ENCODE results near the gene DISP3.

Gene DISP3

DNA sequence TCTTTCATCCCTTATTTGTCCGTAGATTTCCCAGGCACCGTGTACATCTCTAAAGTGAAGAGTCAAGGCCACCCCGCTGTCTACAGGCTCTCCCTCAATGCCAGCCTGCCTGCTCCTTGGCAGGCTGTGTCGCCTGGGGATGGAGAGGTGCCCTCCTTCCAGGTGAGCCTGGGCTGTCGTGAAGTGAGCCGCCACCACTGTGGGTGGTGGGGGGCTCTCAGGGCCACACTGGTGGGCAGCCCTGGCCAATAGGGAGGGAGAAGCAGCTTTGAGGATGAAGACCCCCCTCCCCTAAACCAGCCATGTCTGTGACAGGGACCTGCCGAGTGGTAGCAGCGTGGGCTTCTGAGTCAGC is 46.2 kb downstream of the DISP3 start:
- in situ Hi-C loops (cut with HindIII; ENCODE audit: low pct_ligation_motif_present, low sequenced_read_pairs) = no loop called here
- Histone ChIP-seq H3K27ac (no peak overlapping the region), H3K27me3 (replicated peaks) (no peaks in the 10 kb centered on the region), H3K4me3 (ENCODE audit: low read depth, low read length) (no peak overlapping the region), H3K36me3 (replicated peaks) (no peaks in the 10 kb centered on the region)
- DNase-seq = no peak
- TF ChIP-seq, protein P1, sequence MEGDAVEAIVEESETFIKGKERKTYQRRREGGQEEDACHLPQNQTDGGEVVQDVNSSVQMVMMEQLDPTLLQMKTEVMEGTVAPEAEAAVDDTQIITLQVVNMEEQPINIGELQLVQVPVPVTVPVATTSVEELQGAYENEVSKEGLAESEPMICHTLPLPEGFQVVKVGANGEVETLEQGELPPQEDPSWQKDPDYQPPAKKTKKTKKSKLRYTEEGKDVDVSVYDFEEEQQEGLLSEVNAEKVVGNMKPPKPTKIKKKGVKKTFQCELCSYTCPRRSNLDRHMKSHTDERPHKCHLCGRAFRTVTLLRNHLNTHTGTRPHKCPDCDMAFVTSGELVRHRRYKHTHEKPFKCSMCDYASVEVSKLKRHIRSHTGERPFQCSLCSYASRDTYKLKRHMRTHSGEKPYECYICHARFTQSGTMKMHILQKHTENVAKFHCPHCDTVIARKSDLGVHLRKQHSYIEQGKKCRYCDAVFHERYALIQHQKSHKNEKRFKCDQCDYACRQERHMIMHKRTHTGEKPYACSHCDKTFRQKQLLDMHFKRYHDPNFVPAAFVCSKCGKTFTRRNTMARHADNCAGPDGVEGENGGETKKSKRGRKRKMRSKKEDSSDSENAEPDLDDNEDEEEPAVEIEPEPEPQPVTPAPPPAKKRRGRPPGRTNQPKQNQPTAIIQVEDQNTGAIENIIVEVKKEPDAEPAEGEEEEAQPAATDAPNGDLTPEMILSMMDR (IDR thresholded peaks at IDR 0.05; ENCODE audit: low read depth, low read length, missing control alignments) = no peak

DNA sequence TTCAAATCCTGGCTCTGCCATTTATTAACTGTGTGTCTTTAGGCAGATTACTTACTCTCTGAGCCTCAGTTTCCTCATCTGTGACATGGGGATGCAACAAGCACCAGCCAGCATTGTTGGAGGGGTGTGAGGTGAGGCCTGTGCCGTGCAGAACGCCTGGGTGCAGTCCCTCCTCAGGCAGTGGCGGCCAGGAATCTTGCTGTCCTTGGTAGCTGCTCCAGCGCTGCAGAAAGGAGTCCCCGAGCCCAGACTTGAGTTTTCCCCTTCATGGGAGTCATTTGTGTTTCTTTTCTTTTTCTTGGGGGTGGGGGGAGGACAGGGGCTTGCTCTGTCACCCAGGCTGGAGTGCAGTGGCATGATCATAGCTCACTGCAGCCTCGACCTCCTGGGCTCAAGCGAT is 46.6 kb downstream of the DISP3 start:
- TF ChIP-seq, protein P1 (IDR thresholded peaks at IDR 0.05; ENCODE audit: low read depth, low read length, missing control alignments) = no peak
- Histone ChIP-seq H3K27me3 (replicated peaks) (no peaks in the 10 kb centered on the region), H3K4me3 (ENCODE audit: low read depth, low read length) (no peak overlapping the region), H3K27ac (no peak overlapping the region), H3K36me3 (replicated peaks) (no peaks in the 10 kb centered on the region)
- no peak for DNase-seq
- in situ Hi-C loops (cut with HindIII; ENCODE audit: low pct_ligation_motif_present, low sequenced_read_pairs) = no loop called here

DNA sequence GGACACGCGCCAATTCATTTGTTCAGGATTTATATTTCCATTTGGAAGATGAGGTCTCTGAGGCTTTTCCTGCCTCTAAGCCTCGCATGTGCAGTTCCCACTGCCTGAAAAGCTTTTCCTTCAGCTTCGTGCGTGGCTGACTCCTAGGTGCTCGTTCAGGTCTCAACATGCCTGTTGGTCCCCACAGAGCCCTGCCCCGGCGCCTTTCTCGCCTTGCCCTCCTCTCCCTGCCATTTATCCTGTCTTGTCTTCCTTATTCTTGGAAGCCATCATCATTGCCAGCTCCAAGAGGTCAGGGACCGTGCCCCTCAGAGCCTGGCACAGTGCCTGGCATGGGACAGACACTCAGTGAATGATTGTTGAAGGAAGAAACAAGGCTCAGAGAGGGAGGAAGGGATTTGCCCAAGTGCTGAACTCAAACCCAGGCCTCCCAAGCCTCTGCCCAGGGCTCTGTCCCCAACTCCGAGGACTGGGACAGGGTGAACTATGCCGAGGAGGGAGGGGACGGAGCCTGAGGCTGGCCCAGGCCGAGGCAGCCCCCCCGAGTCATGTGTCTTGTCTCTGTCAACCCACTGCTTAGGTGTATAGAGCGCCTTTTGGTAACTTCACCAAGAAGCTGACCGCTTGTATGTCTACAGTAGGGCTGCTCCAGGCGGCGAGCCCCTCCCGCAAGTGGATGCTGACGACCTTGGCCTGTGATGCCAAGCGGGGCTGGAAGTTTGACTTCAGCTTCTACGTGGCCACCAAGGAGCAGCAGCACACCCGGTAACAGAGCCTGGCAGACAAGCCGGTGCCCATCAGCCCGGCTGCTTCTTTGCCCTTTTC is 47.3 kb downstream of the DISP3 start:
- H3K4me3 ChIP-seq (ENCODE audit: low read depth, low read length) = no peak overlapping the region
- no peaks in the 10 kb centered on the region for H3K36me3 ChIP-seq (replicated peaks)
- TF ChIP-seq, protein P1 (IDR thresholded peaks at IDR 0.05; ENCODE audit: low read depth, low read length, missing control alignments) = no peak
- H3K27ac ChIP-seq = no peak overlapping the region
- no peak for DNase-seq
- in situ Hi-C loops (cut with HindIII; ENCODE audit: low pct_ligation_motif_present, low sequenced_read_pairs) = no loop called here
- no peaks in the 10 kb centered on the region for H3K27me3 ChIP-seq (replicated peaks)

DNA sequence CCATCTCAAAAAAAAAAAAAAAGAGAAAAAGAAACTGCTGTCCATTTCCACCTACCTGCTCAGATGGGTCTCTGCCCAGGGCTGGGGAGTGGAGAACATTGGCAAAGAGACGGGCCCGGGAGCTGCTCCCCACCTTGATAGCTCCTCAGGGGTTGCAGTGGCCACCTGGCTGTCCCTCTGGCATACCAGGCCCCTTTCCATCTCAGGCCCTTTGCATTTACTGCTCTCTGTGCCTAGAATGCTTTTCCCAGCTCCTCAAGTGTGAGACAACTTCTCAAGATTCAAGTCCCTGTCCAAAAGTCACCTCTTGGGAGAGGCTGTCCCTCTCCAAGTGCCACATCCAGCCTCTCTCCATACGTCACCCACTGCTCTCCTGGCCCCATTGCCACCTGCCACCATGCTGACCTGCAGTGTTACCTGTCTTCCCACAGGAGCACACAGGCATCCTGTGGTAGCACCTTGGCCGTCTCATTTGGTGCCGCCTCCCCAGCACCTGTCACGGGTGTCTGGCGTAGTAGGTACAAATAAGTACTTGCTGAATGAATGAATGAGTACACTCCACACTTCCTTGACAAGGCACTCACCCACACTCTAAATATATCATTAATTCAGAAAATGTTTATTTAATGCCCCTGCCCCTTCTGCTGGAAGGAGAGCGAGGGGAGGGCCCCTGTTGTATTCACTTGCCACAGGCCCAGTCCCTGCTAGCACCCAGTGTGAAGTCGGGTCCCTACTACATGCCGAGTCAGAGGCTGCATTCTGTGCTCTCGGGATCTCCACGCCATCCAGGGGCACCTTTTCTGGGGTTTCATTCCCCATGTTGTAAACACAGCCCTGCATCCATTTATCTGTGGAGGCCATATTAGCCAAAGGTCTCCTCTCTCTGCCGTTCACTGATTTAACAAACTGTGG is 48.8 kb downstream of the DISP3 start:
- H3K4me3 ChIP-seq (ENCODE audit: low read depth, low read length) = no peak overlapping the region
- no peaks in the 10 kb centered on the region for H3K27me3 ChIP-seq (replicated peaks)
- no peaks in the 10 kb centered on the region for H3K36me3 ChIP-seq (replicated peaks)
- no peak for DNase-seq
- TF ChIP-seq, protein P1 (IDR thresholded peaks at IDR 0.05; ENCODE audit: low read depth, low read length, missing control alignments) = no peak
- H3K27ac ChIP-seq = no peak overlapping the region
- in situ Hi-C loops (cut with HindIII; ENCODE audit: low pct_ligation_motif_present, low sequenced_read_pairs) = no loop called here

DNA sequence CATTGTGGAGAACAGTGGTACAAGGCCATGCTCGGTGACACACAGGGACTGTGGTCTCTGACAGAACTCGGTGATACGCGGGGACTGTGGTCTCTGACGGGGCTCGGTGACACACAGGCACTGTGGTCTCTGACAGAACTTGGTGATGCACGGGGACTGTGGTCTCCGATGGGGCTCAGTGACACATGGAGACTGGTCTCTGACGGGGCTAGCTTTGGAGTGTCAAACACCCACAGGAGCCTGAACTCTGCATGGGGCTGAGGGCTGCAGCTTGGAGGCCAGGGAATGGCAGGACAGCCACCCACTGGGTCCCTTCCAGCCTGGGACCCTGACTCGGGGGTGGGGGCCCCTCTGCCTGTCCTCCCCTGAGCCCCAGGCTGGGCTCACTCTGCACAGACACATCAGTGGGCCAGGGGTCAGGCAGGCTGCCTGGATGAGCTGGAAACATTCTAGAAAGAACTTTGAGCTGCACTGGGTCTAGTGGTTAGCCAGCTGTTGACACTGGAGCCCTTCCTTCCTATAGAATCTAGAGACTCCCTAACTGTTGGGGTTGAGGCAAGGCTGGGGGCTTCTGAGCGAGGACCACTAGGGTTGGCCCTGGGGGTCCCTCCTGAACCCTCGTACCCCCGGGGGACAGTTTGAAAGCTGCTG is 49.8 kb downstream of the DISP3 start:
- Histone ChIP-seq H3K27me3 (replicated peaks) (no peaks in the 10 kb centered on the region), H3K27ac (no peak overlapping the region), H3K36me3 (replicated peaks) (no peaks in the 10 kb centered on the region), H3K4me3 (ENCODE audit: low read depth, low read length) (no peak overlapping the region)
- TF ChIP-seq, protein P1 (IDR thresholded peaks at IDR 0.05; ENCODE audit: low read depth, low read length, missing control alignments) = no peak
- in situ Hi-C loops (cut with HindIII; ENCODE audit: low pct_ligation_motif_present, low sequenced_read_pairs) = no loop called here
- DNase-seq = no peak

All from brain microvascular endothelial cell (primary cell).